Upper lobe of left lung (tissue), 4 donors: ENCODE measurements around the gene PKN2.

Source experiments
- EP300 ChIP-seq, 4 donors: sonication (generic); formaldehyde crosslinking; IDR thresholded peaks; one replicate each; pipeline ENCODE4 v1.5.1; 2017; ENCODE audit warnings: antibody characterized with exemption in 4 of 4, control low read depth in 2 of 4
- POLR2A ChIP-seq, 4 donors: fragments of 450-650 bp; IDR thresholded peaks; one replicate each; pipeline ENCODE4 v1.5.1; 2016 to 2017; ENCODE audit warnings: antibody characterized with exemption in 4 of 4, mild to moderate bottlenecking in 2 of 4
- POLR2AphosphoS5 ChIP-seq, 2 donors: sonication (generic); formaldehyde crosslinking; IDR thresholded peaks; one replicate each; pipeline ENCODE4 v1.5.1; 2017; ENCODE audit warnings: antibody characterized with exemption in 2 of 2
- TF ChIP-seq, protein P1 (sequence below), 6 experiments: fragments of 450-650 bp in 4 of 6; fragments of 200-600 bp in 2 of 6; sonication (generic) in 2 of 6; IDR thresholded peaks; one replicate each; pipeline ENCODE4 v1.5.1; 2016 to 2019; ENCODE audit warnings: antibody characterized with exemption in 6 of 6

DNA sequence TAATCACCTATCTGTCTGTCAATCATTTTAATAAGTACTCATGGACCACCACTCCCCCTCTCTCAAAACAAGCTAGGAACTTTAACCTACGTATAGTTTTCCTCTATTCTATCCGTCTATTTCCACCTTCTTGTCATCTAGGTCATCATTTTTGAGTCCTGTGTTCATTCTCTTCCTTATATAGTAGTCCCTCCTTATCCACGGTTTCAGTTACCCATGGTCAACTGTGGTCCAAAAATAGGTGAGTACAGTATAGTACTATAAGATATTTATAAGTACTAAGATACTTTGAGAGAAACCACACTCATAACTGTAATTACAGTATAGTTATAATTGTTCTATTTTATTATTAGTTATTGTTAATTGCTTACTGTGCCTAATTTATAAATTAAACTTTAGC is 7.5 kb downstream of the PKN2 start:
- TF ChIP-seq, protein P1, sequence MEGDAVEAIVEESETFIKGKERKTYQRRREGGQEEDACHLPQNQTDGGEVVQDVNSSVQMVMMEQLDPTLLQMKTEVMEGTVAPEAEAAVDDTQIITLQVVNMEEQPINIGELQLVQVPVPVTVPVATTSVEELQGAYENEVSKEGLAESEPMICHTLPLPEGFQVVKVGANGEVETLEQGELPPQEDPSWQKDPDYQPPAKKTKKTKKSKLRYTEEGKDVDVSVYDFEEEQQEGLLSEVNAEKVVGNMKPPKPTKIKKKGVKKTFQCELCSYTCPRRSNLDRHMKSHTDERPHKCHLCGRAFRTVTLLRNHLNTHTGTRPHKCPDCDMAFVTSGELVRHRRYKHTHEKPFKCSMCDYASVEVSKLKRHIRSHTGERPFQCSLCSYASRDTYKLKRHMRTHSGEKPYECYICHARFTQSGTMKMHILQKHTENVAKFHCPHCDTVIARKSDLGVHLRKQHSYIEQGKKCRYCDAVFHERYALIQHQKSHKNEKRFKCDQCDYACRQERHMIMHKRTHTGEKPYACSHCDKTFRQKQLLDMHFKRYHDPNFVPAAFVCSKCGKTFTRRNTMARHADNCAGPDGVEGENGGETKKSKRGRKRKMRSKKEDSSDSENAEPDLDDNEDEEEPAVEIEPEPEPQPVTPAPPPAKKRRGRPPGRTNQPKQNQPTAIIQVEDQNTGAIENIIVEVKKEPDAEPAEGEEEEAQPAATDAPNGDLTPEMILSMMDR (IDR thresholded peaks at IDR 0.05): no peak
- no peak for TF ChIP-seq POLR2A (IDR thresholded peaks at IDR 0.05)
- no peak for TF ChIP-seq EP300 (IDR thresholded peaks at IDR 0.05)
- TF ChIP-seq POLR2AphosphoS5 (IDR thresholded peaks at IDR 0.05): no peak
